Gastroesophageal sphincter (tissue), 4 donors: Measurements from ENCODE around the gene ARHGAP24. TPM values are rescaled to one million over a fixed set of nuclear protein-coding genes. Genes with fewer than 3 reads are reported as not detected.

ENCODE experiments used
- ATAC-seq: fragments of 150-250 bp; one replicate; pipeline ENCODE4 v1.9.1; 2016; ENCODE audit warnings: mild to moderate bottlenecking, moderate library complexity
- H3K27ac ChIP-seq, 4 donors: fragments of 200-600 bp; sonication (generic) in 3 of 4; 1 replicate in 3 of 4; 2 replicates in 1 of 4; pipeline ENCODE4 v1.5.1; 2016 to 2019
- H3K27me3 ChIP-seq: fragments of 200-600 bp; sonication (generic); one replicate; pipeline ENCODE4 v1.5.1; 2019
- H3K36me3 ChIP-seq, 2 donors: fragments of 200-600 bp; sonication (generic); one replicate each; pipeline ENCODE4 v1.5.1; 2019; ENCODE audit warnings: control low read depth in 1 of 2
- H3K4me1 ChIP-seq, 3 donors: fragments of 200-600 bp; sonication (generic); 1 replicate in 2 of 3; 2 replicates in 1 of 3; pipeline ENCODE4 v1.5.1; 2016 to 2019; ENCODE audit warnings: control low read depth in 2 of 3
- H3K4me3 ChIP-seq, 2 donors: fragments of 200-600 bp; sonication (generic); one replicate each; pipeline ENCODE4 v1.5.1; 2019; ENCODE audit warnings: mild to moderate bottlenecking in 1 of 2, moderate library complexity in 1 of 2
- H3K9me3 ChIP-seq, 3 donors: fragments of 200-600 bp; sonication (generic); one replicate each; pipeline ENCODE4 v1.5.1; 2017 to 2019; ENCODE audit warnings: control low read depth in 2 of 3
- EP300 ChIP-seq: sonication (generic); formaldehyde crosslinking; IDR thresholded peaks from one replicate; pipeline ENCODE4 v1.6.1; 2017; ENCODE audit warnings: antibody characterized with exemption, mild to moderate bottlenecking
- POLR2A ChIP-seq, 2 donors: fragments of 450-650 bp; IDR thresholded peaks; one replicate each; pipeline ENCODE4 v1.6.1; 2017; ENCODE audit warnings: antibody characterized with exemption in 2 of 2, mild to moderate bottlenecking in 2 of 2, moderate library complexity in 1 of 2
- POLR2AphosphoS5 ChIP-seq: sonication (generic); formaldehyde crosslinking; IDR thresholded peaks from one replicate; pipeline ENCODE4 v1.6.1; 2017; ENCODE audit warnings: antibody characterized with exemption
- WGBS, 2 donors: methylation state at CpG; one replicate each; pipeline ENCODE4 v1.1.5; 2018; ENCODE audit warnings: low coverage in 1 of 2; 5-methylcytosine and 5-hydroxymethylcytosine counted together
- total RNA-seq, 4 donors: library from RNA; depleted of rRNA; stranded (reverse); fragments of >200 nt; gene quantifications; one replicate each; pipeline ENCODE4 v1.1.0, GENCODE V29; 2016
- TF ChIP-seq, protein P1 (sequence below), 4 experiments: fragments of 200-600 bp in 2 of 4; fragments of 450-650 bp in 2 of 4; sonication (generic) in 1 of 4; IDR thresholded peaks; one replicate each; pipeline ENCODE4 v1.5.1; 2017 to 2019; ENCODE audit warnings: antibody characterized with exemption in 4 of 4, mild to moderate bottlenecking in 2 of 4, moderate library complexity in 2 of 4

The ARHGAP24 gene
- total RNA-seq, 4 donors from 2014 or later = 24.4 to 38.6 (median 34.3) TPM

DNA sequence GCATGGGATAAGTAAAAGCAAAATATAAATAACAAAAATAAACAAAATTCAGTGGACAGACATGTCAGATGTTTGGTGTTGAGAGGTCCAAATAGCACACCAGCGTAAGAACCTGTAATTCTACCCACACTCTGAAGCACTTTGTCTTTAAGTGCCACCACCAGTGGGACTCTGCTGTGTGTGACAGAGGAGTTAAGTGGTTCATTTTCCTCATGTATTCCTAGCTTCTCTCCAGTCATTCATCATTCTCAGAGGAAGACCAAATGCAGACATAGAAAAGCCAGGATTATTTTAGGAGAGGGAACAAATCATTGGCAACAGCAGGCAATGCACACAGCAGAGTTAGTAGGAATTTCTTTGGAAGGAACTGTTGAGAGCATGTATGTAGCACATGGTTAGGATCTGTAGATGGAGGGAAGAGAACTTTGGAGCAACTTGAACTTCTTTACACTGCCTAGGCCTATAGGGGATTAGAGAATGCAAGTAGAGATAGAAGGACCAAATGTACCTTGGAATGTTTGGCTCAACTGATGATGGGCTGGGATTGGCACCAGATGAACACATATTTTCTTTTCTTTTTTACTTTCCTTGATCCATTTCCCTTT, 43.0 kb upstream of the ARHGAP24 start:
- WGBS, 2 donors = 100% methylated on average over 1 of the region's 1 CpG; no CpG with 5 or more reads in 1 of the 2 donors
- ATAC-seq = no peak
- Histone ChIP-seq H3K4me1 (no peaks in the 10 kb centered on the region), H3K36me3 (no peaks in the 10 kb centered on the region), H3K27ac (no peak overlapping the region), H3K4me3 (no peak overlapping the region), H3K9me3 (no peaks in the 10 kb centered on the region), H3K27me3 (no peaks in the 10 kb centered on the region)
- TF ChIP-seq POLR2A (IDR thresholded peaks at IDR 0.05) (no peak), EP300 (no peak), POLR2AphosphoS5 (no peak)
- TF ChIP-seq, protein P1, sequence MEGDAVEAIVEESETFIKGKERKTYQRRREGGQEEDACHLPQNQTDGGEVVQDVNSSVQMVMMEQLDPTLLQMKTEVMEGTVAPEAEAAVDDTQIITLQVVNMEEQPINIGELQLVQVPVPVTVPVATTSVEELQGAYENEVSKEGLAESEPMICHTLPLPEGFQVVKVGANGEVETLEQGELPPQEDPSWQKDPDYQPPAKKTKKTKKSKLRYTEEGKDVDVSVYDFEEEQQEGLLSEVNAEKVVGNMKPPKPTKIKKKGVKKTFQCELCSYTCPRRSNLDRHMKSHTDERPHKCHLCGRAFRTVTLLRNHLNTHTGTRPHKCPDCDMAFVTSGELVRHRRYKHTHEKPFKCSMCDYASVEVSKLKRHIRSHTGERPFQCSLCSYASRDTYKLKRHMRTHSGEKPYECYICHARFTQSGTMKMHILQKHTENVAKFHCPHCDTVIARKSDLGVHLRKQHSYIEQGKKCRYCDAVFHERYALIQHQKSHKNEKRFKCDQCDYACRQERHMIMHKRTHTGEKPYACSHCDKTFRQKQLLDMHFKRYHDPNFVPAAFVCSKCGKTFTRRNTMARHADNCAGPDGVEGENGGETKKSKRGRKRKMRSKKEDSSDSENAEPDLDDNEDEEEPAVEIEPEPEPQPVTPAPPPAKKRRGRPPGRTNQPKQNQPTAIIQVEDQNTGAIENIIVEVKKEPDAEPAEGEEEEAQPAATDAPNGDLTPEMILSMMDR (IDR thresholded peaks at IDR 0.05) = no peak

DNA sequence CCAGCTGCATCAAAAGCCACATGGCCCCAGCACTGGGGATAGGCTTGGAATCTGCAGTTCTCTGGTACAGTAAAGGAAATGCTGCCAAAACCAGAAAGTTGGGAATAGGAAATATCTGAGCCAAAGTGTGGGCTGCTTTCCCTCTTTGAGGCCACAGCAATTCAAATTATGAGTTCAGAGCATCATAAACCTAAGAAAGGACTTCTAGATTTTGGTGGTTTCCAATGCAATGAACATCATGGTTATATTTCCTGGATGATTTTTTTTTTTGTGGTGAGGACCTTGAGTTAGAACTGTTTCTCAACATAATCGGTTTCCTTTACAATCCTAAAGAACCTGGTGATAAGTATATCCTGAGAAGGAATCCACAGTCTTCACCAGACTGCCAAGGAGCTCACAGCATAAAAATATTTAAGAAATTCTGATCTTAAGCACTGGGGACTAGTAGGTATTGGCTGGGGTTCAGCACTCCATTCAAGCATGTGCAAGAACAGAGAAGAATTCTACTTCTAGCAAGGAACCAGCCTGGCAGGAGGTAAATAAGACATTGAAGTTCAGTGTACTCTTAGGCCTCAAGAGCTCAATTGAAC, 29.8 kb upstream of the ARHGAP24 start:
- Histone ChIP-seq H3K9me3 (no peaks in the 10 kb centered on the region), H3K27me3 (no peaks in the 10 kb centered on the region), H3K4me3 (no peak overlapping the region), H3K36me3 (no peaks in the 10 kb centered on the region), H3K4me1 (no peaks in the 10 kb centered on the region), H3K27ac (no peak overlapping the region)
- ATAC-seq = no peak
- 57 to 78% methylated on average over 1 of the region's 1 CpG for WGBS, 2 donors
- TF ChIP-seq, protein P1 (IDR thresholded peaks at IDR 0.05) = no peak
- TF ChIP-seq EP300 = no peak
- TF ChIP-seq POLR2AphosphoS5 = no peak
- TF ChIP-seq POLR2A (IDR thresholded peaks at IDR 0.05) = no peak

DNA sequence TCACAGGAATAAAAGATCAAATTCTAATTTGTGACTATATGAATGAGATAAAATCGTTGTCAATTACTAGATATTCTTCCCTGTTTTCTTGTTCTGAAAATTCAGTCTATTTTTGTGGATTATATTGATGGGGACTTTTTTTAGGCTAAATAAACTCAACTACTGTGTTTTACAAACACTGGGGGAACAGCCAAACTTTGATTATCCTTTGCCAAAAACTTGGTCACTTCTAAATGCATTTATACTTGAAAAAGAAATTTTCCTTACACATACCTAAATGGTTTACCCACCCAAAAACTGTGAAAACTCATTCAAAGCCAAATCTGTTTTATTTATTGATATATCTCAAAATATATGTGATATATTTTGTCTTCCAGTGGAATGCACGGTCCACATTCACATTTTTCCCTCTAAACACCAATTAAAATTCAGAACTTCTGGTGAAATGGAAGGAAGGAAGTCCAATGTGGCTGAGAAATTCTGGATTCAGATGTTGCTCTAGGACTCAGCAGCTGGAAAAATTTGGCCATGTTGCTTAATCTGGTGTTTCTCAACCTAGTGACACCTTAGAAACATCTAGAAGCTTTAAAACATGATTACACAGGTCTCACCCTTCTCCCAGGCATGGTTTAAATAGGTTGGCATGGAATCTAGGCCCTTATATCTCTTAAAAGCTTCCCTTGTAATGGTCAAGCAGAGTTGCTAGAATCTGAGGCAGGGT, 28.6 kb upstream of the ARHGAP24 start:
- Histone ChIP-seq H3K27ac (no peak overlapping the region), H3K27me3 (no peaks in the 10 kb centered on the region), H3K4me1 (no peaks in the 10 kb centered on the region), H3K9me3 (no peaks in the 10 kb centered on the region), H3K4me3 (no peak overlapping the region), H3K36me3 (no peaks in the 10 kb centered on the region)
- ATAC-seq = peak; percentile 60
- WGBS, 2 donors = 42 to 77% methylated on average over 2 of the region's 2 CpGs
- no peak for TF ChIP-seq POLR2AphosphoS5
- TF ChIP-seq POLR2A (IDR thresholded peaks at IDR 0.05) = no peak
- TF ChIP-seq, protein P1 (IDR thresholded peaks at IDR 0.05) = no peak
- TF ChIP-seq EP300 = no peak

DNA sequence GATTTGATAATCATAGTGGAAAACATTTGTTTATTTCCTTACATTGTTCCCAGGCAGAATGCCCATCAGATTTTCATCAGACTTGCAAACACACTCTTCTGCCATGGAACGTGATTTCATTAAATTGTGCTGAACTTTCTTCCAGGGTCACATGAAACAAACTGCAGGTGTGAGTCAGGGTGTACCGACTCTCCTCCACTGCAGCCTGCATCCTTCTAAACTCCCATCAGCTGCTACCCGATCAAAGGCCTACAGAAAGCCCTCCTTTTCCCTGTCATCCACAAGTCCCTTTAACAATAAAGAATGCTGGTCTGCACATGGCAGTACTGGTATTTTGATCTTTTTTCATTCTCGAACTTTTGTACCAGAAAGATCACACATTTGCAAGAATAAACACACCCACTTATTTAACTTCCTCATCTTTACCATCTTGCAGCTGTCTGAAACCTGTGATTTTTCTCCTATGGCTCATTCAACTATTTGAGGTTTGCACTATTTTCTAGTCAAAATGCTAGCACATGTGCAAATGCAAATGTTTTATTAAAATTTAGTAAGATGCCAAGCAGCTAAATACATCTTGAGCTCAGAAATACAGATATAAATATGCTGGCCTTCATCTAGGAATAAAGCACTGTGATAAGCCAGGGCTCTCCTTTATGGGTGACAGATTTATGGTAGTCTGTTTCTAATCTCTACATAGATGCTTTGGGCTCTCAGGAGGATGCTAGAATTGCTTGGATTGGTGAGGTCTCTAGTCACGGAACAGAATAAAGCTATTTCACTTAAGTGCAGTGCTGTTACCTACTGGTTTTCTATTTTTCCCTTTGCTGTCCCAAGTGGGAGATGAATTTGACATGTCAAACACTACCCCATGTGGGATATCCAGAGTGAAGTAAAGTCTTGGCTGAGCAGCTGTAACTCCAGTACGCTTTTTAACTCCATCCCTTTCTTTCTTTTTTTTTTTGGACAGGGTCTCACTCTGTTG, 25.8 kb upstream of the ARHGAP24 start:
- H3K27me3 ChIP-seq = no peaks in the 10 kb centered on the region
- 81 to 96% methylated on average over 5 to 6 of the region's 6 CpGs for WGBS, 2 donors
- no peak overlapping the region for H3K27ac ChIP-seq
- H3K36me3 ChIP-seq = no peaks in the 10 kb centered on the region
- no peak overlapping the region for H3K4me3 ChIP-seq
- no peaks in the 10 kb centered on the region for H3K4me1 ChIP-seq
- no peaks in the 10 kb centered on the region for H3K9me3 ChIP-seq
- ATAC-seq = no peak
- TF ChIP-seq POLR2A (IDR thresholded peaks at IDR 0.05) = no peak
- TF ChIP-seq, protein P1 (IDR thresholded peaks at IDR 0.05) = no peak
- no peak for TF ChIP-seq POLR2AphosphoS5
- TF ChIP-seq EP300 = no peak
